Measurements from ENCODE around the gene IL22. TPM values are rescaled to one million over a fixed set of nuclear protein-coding genes. Genes with fewer than 3 reads are reported as not detected.

The IL22 gene, protein sequence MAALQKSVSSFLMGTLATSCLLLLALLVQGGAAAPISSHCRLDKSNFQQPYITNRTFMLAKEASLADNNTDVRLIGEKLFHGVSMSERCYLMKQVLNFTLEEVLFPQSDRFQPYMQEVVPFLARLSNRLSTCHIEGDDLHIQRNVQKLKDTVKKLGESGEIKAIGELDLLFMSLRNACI
- not detected for total RNA-seq

DNA sequence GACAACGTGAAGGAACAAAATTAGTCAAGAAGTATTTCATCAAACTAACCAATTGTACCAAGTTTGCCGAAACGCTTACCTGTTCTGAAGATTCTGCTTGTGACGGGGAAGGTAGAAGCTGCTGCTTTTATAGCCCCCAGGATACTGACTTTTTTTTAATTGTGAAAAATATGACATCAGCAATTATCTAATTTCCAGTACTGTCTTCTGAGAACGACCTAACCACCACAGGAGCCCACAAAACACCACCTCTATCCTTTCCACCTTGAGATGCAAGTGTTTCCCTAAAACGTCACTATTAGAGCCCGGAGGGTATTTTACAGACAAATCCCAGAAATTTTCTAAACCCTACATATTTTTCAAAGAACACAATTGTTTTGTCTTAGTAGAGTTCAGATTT lies at the start of gene IL22:
TSS of gene IL22 (minus strand) at position 101 of the 400 bp plus-strand sequence. CDS start 156 bp downstream, outside the sequence.
- Histone ChIP-seq H3K9me3 (no peaks in the 10 kb centered on the region), H3K27ac (no peak within 1 kb of the TSS), H3K4me3 (no peak within 1 kb of the TSS), H3K36me3 (no peaks in the 10 kb centered on the region), H3K4me1 (no peaks in the 10 kb centered on the region), H3K27me3 (no peaks in the 10 kb centered on the region)
- DNase-seq (ENCODE audit: low spot score in 2 of 2): no peak
- TF ChIP-seq EP300 (IDR thresholded peaks at IDR 0.05): no peak
- TF ChIP-seq, protein P1, sequence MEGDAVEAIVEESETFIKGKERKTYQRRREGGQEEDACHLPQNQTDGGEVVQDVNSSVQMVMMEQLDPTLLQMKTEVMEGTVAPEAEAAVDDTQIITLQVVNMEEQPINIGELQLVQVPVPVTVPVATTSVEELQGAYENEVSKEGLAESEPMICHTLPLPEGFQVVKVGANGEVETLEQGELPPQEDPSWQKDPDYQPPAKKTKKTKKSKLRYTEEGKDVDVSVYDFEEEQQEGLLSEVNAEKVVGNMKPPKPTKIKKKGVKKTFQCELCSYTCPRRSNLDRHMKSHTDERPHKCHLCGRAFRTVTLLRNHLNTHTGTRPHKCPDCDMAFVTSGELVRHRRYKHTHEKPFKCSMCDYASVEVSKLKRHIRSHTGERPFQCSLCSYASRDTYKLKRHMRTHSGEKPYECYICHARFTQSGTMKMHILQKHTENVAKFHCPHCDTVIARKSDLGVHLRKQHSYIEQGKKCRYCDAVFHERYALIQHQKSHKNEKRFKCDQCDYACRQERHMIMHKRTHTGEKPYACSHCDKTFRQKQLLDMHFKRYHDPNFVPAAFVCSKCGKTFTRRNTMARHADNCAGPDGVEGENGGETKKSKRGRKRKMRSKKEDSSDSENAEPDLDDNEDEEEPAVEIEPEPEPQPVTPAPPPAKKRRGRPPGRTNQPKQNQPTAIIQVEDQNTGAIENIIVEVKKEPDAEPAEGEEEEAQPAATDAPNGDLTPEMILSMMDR (IDR thresholded peaks at IDR 0.05): no peak
- no peak for TF ChIP-seq POLR2A (IDR thresholded peaks at IDR 0.05)
- 89 to 91% methylated on average over 7 of the region's 7 CpGs for WGBS, 2 donors

DNA sequence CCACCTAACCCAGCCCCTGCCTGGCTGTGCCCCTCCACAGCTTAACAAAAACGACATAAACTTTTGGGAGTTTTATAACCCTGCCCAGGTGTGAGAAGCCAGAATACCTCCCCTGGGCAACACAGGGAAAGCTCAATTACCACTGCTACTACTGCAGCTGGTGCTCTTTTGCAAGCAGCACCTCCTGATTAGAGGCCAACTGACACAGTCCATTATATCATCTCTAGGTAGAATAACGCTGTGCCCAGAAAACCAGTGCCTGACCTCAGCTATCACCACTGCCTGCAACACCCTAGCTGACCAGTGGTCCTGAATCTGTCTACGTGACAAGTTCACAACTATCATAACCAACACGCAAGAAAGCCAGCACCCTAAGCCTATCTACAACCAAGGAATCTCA lies 44.5 kb upstream of the IL22 start:
- Histone ChIP-seq H3K36me3 (peaks cover 0 to 62% (median 0%) of the 10 kb centered on the region in 3 donors), H3K9me3 (peaks cover 0 to 8% (median 2%) of the 10 kb centered on the region in 4 donors), H3K27ac (no peak overlapping the region), H3K4me3 (no peak overlapping the region), H3K4me1 (peaks cover 0 to 7% (median 3%) of the 10 kb centered on the region in 4 donors), H3K27me3 (no peaks in the 10 kb centered on the region)
- TF ChIP-seq POLR2A (IDR thresholded peaks at IDR 0.05): no peak
- TF ChIP-seq, protein P1 (IDR thresholded peaks at IDR 0.05): no peak
- TF ChIP-seq EP300 (IDR thresholded peaks at IDR 0.05): no peak
- WGBS, 2 donors: 74 to 77% methylated on average over 4 of the region's 4 CpGs
- DNase-seq (ENCODE audit: low spot score in 2 of 2): no peak

DNA sequence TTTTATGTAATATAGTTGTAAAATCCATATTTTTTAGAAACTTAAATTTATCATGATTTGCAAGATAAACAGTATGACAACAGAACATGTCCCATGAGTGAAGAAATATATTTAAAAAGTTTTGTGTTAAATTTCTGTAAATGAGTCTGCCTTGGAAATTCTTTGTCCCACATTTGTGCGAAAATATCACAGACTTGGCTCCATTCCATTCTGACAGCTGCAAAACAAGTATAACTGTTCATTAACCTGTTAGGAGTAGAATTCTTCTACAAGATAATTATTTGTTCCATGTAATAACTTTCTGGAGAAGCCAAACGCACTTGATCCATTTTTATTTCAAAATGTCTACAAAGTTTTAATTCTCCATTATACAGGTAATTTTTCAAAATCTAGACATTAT lies 40.8 kb upstream of the IL22 start:
- Histone ChIP-seq H3K27ac (no peak overlapping the region), H3K36me3 (peaks cover 0 to 28% (median 0%) of the 10 kb centered on the region in 3 donors), H3K27me3 (no peaks in the 10 kb centered on the region), H3K4me1 (peaks cover 0 to 7% (median 3%) of the 10 kb centered on the region in 4 donors), H3K4me3 (no peak overlapping the region), H3K9me3 (no peaks in the 10 kb centered on the region)
- DNase-seq (ENCODE audit: low spot score in 2 of 2): no peak
- TF ChIP-seq POLR2A (IDR thresholded peaks at IDR 0.05) (no peak), EP300 (IDR thresholded peaks at IDR 0.05) (no peak)
- TF ChIP-seq, protein P1 (IDR thresholded peaks at IDR 0.05): no peak
- 23 to 24% methylated on average over 2 of the region's 2 CpGs for WGBS, 2 donors

DNA sequence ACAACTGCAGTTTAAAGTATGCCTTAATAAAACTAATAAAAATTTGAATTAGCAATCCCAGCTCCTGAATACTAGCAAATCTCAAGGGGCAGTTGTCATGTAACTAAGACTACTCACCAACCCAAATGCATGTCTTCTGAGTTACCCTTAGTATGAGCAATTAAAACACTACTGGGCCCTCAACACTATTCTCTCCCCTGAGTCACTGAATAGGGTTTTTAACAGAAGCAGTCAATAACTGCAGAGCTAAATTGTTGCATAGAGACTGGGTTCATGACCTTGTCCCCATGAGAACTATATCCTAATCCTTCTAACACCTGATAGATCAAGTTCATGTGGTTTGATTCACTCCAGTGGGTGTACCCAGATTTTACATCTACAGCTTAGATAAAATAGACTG lies 39.9 kb upstream of the IL22 start:
- no peak overlapping the region for H3K27ac ChIP-seq
- H3K4me1 ChIP-seq: peaks cover 0 to 7% (median 3%) of the 10 kb centered on the region in 4 donors
- TF ChIP-seq, protein P1 (IDR thresholded peaks at IDR 0.05): no peak
- TF ChIP-seq EP300 (IDR thresholded peaks at IDR 0.05) (no peak), POLR2A (IDR thresholded peaks at IDR 0.05) (no peak)
- no peaks in the 10 kb centered on the region for H3K27me3 ChIP-seq
- peaks cover 0 to 19% (median 0%) of the 10 kb centered on the region in 3 donors for H3K36me3 ChIP-seq
- H3K4me3 ChIP-seq: no peak overlapping the region
- DNase-seq (ENCODE audit: low spot score in 2 of 2): no peak
- H3K9me3 ChIP-seq: no peaks in the 10 kb centered on the region

DNA sequence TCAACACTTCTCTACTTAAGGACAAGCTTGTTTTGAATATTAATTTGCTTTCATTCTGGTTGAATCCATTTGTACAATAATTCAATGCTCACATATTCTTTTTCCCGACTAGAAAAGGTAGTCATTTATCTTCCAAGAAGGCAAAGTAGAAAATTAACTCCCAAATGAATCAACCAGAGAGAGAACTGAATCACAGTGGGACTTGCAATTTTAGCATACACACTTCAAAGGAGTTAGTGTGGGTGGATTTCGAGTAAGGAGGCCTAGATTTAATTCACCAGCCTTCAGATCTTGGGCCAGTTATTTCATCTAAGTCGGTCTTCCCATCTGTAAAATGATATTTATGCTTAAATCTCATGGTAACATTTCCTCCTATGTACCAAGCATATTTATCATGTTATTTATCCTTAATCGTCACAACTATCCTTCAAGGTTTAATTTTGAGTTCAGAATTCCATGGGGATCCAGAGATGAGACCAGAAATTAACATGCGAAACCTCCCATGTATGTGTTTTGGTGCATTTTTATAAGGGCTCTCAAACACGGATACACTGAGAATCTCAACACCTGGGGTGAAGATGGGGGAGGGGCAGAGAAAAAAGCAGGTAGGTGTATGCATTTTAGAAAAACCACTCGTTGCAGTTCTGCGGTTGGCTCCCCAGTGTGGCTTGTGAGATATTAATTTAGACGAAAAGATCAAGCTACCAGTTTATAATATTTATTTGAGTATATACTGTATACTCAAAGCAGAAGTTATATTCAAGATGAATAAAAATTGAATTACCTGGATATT lies 38.9 kb upstream of the IL22 start:
- TF ChIP-seq EP300 (IDR thresholded peaks at IDR 0.05): no peak
- TF ChIP-seq, protein P1 (IDR thresholded peaks at IDR 0.05): no peak
- no peak for TF ChIP-seq POLR2A (IDR thresholded peaks at IDR 0.05)
- Histone ChIP-seq H3K27ac (no peak overlapping the region), H3K27me3 (no peaks in the 10 kb centered on the region), H3K9me3 (no peaks in the 10 kb centered on the region), H3K4me3 (no peak overlapping the region), H3K4me1 (peaks cover 0 to 7% (median 3%) of the 10 kb centered on the region in 4 donors), H3K36me3 (peaks cover 0 to 11% (median 0%) of the 10 kb centered on the region in 3 donors)
- 85 to 86% methylated on average over 9 of the region's 9 CpGs for WGBS, 2 donors
- DNase-seq (ENCODE audit: low spot score in 2 of 2): no peak
